ENCODE results near the gene JUND.

The JUND gene

DNA sequence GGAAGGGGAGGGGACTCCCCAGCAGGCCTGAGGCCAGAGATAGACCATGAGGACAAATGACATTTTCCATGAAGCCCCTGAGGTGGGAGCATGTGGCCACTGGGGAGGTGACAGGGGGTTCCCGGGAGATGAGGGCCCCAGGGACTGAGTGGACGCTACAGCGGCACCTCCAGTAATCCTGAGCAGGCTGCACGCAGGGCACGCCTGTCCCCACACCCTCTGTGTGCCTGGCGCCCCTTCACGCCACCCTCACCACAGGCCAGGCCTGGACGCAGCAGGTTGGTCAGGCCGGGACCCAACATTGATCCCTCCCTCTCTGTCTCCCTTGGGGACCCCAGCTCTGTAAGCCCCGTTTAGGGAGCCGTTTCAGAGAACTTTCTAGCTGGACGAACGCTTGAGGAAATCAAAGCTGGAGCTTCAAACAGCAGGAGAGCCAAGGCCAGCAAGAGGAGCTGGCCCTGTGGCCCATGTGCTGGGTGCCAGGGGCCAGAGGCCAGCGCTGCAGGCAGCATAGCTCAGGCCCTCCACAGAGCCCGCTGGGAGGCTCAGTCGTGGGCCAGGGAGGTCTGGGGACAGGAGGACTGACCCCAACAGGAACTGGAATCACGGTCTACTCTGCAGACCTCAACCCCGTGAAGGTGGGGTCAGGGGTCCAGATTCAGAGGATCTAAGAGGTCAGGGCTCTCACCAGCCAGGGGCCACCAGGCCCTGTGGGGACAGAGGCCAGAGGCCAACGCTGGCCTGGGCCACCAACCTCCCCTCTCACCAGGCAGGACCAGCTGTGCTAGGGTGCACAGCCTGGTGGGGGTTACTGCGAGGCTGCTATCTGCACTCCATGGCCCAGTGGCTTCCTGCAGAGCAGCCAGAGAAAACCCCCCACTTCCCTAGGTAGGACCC is 26.9 kb upstream of the JUND start:
- DNase-seq (ENCODE audit: low read depth in 2 of 2): no peak

DNA sequence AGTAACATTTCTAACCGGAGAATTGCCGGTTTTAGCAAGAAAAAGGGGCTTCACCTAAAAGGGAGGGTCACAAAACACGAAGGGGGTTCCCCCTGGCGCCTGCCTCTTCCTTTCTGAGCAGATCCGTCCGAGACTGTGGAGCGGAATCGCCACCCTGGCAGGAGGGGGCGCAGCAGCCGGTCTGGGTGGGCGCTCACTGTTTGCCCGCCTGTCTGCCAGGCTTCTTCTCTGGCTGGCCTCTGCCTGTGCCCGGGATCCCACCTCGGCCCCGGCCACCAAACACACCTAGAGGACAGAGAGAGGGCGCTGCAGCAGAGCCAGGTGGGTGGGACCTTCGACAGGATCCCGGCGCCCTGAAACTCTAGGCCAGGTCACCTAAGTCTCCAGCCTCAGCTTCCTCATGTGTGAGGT is 25.9 kb upstream of the JUND start:
- DNase-seq (ENCODE audit: low read depth in 2 of 2): no peak

DNA sequence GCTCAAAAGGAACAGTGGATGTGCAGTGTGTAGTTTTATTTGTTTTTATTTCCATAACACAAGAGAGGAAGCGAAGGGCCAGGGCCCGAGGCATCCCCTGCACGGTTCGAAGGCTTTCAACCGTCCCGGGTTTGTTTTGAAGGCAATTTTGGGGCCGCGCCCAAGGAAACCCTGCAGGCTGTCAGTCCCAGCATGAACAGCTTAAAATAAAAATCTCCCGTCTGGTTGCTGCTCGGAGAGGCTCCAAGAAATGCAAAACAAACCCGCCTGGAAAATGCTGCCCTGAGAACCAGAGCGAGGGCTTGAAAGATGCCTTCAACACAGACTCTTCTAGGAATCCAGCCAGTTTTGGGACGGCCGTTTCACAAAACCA is 25.5 kb upstream of the JUND start:
- DNase-seq (ENCODE audit: low read depth in 2 of 2): no peak

DNA sequence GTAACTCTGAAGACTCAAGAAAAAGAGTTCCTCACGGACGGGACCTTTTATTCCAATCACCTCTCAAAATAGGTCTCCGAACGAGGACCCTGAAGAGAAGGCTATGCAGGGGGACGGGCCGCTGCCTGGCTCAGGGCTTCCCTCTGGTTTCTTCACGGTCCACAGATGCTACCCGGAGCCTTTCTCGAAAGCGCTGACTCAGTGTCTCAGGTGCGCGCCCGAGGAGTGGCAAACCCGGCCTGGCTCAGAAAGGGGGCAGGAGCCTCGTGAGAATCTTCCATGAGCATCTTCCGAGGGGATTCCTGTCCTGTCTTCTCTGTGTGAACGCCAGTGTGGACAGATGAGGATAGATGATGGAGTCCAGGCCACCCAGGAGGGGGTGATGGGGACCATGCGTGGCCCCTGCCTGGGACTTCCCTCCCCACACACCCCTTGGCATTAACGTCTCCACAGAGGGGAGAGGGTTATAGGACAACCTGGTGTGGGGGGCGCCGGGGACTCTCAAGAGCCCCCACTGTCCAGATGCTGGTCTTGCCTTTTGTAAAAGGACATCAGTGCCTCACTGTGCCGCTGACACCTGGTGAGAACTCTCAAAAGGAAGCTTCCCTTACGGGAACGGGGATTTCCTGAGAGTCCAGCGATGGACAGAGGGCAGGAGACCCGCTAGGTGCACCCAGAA is 24.9 kb upstream of the JUND start:
- no peak for DNase-seq (ENCODE audit: low read depth in 2 of 2)

GRCh38 chr19:18304458-18305310 is 23.3 kb upstream of the JUND start:
- DNase-seq (ENCODE audit: low read depth in 2 of 2): peak; percentile 85 to 89

- DNase-seq (ENCODE audit: low read depth in 2 of 2): no peak
Observed at GRCh38 chr19:18304208-18304457, 22.7 kb upstream of the JUND start.

- DNase-seq (ENCODE audit: low read depth in 2 of 2): no peak
Observed at GRCh38 chr19:18301718-18302111, 20.3 kb upstream of the JUND start.

DNA sequence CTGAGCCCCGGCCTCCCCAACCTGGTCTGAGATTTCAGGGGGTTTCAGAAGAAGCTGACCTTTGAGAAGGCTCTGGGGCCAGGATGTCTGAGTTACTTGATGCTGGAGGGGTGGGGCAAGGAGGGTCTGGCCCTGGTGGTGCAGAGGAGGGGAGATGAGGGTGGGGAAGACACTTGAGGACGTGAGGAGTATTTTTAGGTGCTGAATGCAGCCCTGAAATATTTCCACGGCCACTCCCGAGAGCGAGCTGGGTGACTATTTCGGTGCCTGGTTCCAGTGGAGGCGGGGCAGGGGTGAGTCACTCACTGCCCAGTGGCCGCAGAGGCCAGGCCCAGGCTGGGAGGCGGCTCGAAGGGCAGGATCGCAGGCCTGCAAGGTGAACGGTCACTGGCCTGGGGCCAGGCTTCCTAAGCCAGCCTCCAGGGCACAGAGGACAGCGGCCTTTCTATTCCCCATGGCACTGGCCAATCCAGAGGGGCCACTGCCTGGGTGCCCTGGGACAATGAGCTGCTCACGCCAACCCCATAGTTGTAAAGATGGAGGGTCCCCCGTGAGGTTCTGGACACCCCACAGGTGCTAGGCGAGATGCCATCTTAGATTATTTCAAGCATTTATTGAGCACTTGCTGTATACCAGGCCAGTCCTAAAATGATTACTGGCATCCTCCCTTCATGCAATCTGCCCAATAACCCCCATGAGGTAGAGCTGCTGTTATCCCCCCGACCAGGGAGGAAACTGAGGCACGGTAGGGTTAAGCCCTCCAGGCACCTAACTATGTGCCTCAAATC is 19.7 kb upstream of the JUND start:
- no peak for DNase-seq (ENCODE audit: low read depth in 2 of 2)

DNA sequence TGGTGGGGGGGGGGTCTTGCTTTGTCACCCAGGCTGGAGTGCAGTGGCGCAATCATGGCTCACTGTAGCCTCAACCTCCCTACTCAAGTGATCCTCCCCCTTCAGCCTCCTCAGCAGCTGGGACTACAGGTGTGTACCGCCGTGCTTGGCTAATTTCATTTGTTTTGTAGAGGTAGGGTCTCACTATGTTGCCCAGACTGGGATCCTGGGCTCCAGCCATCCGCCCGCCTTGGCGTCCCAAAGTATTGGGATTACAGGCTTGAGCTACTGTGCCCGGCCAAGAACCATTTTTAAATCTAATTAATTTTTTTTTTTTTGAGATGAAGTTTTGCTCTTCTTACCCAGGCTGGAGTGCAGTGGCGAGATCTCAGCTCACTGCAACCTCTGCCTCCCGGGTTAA is 18.2 kb upstream of the JUND start:
- DNase-seq (ENCODE audit: low read depth in 2 of 2): no peak

DNA sequence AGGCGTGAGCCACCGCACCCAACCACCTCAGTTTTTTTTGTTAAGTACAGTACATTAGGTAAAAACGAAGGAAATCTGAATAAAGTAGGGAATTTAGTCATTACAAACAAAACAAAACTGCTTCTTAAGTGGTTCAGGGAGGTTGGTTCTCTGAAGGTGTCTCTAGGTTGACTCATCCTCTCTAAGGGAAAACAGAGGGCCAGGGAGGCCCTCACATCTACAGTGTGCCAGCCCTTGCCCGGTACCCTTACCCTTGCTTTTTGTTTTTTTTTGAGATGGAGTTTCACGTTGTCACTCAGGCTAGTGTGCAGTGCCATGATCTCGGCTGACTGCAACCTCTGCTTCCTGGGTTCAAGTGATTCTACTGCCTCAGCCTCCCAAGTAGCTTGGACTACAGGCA is 17.2 kb upstream of the JUND start:
- DNase-seq (ENCODE audit: low read depth in 2 of 2): no peak

- DNase-seq (ENCODE audit: low read depth in 2 of 2): no peak
Observed at GRCh38 chr19:18297308-18297707, 15.9 kb upstream of the JUND start.

DNA sequence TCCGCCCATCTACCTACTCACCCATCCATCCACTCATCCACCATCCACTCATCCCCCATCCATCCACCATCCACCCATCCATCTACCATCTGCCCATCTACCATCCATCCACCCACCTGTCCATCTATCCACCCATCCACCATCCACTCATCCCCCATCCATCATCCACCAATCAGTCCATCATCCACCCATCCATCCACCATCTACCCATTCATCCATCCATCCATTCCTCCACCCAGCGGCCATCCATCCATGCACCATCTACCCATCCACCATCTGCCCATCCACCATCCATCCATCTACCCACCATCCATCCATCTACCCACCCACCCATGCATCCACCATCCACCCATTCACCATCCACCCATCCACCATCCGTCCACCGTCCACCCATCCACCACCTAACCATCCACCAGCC is 13.6 kb upstream of the JUND start:
- no peak for DNase-seq (ENCODE audit: low read depth in 2 of 2)

DNA sequence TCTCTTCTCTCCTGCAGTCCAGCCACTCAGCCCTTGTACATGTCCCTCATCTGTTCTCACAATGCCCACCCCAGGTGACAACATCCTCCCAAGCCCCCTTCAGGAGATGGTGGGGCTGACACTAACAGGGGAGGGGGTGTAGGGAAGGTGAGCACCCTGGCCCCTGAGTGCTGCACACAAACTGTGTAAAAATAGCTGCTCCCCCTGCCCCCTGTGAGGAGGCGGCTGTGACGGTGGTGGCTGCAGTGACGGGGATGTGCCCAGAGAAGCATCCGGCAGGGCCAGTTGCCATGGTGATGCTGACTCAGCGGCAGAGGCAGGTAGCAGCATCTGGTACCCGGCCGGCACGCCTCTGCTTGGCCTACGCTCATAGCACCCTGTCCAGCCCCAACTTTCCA is 13.0 kb upstream of the JUND start:
- DNase-seq (ENCODE audit: low read depth in 2 of 2): peak; percentile 89 to 90

DNA sequence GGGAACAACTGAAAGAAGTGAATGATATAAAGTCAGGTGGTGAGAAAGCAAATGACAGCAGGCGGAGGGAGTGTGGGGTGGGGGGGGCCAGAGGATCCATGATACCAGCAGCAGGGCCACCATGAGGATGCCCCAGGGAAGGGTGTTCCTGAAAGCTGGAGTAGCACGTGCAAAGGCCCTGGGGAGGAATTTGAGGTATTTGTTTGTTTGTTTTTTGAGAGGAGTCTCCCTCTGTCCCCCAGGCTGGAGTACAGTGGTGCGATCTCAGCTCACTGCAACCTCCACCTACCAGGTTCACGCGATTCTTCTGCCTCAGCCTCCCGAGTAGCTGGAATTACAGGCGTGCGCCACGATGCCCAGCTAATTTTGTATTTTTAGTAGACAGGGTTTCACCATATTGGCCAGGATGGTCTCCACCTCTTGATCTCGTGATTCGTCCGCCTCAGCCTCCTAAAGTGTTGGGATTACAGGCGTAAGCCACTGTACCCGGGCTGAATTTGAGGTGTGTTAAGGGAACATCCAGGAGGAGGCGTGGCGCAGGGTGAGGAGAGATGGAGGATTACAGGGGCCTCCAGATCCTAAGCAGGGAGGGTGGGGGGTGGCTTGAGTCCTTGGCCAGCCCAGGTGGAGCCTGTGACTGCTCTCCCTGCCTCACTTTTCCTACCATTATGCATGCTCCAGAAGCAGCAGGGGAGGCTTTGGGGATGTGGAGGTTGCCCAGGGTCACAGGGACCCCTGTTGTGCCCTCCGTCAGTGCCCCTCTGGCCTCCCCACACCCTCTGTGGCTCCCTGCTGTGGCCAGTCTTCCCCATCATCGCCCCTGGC is 12.4 kb upstream of the JUND start:
- DNase-seq (ENCODE audit: low read depth in 2 of 2): no peak

DNA sequence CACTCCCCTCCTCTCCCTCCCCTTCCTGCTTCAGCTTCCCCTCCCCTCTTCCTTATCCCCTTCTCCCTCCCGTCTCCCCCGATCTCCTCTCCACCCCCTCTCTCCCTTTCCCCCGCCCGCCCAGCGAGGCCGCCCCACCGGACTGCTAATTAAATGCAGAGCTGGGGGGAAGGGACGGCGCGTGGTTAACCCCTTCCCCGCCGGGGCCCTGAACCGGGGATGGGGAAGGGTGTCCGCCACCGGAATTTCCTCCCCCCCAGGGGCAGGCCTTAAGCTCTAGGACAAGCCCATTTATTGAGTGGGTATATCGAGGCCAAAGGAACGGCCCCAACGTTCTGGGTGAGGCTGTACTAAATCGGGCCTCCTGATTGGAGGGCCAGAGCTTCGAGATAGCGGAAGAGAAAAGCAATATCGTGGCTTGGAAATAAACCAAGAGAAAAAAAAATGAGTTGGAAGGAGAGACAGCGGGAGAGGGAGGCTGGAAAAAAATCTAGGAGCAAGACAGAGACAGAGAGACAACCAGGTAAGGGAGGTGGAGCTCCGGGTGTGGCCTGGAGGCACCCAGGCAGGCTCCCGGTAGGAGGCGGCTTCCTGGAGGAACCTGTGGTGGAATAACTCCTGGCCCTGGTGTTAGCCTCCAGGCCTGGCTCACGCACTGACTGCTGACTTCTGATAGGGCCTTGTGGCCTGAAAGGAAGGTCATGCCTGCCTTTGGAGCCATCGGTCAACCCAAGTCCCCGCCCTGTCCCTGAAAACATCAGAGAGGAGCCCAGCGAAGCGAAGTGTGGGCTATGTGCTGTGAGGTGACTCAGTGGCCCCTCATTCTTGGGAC is 11.6 kb upstream of the JUND start:
- DNase-seq (ENCODE audit: low read depth in 2 of 2): peak in 1 of 2 donors; percentile 72

DNA sequence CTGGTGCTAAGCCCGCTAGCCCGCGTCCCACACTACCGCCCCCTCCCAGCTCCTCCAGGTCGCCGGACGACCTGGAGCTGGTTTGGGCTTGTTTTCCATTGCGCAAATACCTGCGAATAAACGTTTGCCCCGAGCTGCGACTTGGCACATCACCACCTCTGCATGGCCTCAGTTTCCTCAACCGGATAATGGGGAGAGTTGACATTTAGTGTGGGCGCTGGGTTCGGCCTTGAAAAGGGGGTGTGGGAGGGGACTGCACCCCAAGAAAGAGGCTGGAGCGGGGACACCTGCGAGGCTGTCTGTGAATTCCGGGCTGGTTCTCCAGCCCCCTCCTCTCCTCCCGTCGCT is 11.0 kb upstream of the JUND start:
- no peak for DNase-seq (ENCODE audit: low read depth in 2 of 2)

DNA sequence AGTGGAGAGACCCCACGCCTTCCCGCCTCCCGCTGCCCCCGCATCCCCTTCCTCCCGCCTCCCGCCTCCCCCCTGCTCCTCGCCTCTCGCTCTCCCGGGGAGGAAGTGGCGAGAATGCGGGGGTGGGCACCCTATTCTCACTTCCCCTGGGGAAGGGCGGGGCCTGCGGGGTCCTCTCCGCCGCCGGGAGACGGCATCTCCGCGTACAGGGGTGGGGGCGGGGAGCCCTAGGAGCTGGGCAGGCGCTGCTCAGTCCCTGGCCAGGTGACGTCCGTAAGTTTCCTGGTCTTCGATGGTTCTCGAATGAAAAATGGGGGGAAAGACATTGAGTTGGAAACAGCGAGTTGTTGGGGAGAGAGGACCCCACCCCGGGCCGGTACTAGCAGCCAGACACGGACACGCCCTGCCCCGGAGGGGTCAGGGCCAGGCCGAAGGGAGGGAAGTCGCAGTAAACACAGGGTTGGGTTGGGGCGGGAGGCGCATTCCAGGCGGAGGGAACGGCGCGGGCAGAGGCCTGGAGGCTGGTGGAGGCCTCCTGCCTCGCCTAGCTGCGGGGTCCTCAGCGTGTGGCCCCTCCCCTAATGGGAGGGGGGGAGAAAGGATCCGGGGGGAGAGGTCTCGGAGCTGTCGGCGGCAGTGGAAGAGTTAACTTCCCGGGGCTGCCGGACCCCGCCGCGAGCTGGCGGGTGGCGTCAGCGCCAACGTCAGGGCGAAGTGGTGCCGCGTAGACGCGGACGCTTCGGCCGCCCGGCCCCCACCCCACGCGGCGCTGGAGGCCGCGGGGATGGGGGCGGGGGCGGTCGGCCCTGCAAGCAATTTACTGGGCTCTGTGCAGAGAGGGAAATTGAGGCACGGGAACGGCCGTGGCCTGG is 10.4 kb upstream of the JUND start:
- DNase-seq (ENCODE audit: low read depth in 2 of 2): peak; percentile 92 to 94

GRCh38 chr19:18291019-18291524 is 9.7 kb upstream of the JUND start:
- no peak for DNase-seq (ENCODE audit: low read depth in 2 of 2)

Measured in stimulated activated CD8-positive, alpha-beta memory T cell treated with anti-CD3 and anti-CD28 coated beads, Interleukin-15, amount 100 ng/mL, for 48 hours (primary cell).